GM12891 (cell line): ENCODE measurements around the gene CDH23.

Experiments
- DNase-seq: peaks from one replicate; pipeline ENCODE4 v3.0.0; 2011; ENCODE audit warnings: low spot score; ENCODE audit not compliant: insufficient read length
- FAIRE-seq: peaks from 2 replicates; lab custom pipeline; 2011; peaks lifted over from hg19 to GRCh38; lab: Jason Lieb, UNC
- PAX5 ChIP-seq: IDR thresholded peaks from 2 replicates; pipeline ENCODE4 v1.6.1; 2011; ENCODE audit warnings: low read length, moderate library complexity, mild to moderate bottlenecking; ENCODE audit not compliant: insufficient read depth, severe bottlenecking
- POLR2A ChIP-seq: IDR thresholded peaks from 2 replicates; pipeline ENCODE4 v1.6.1; 2011; ENCODE audit warnings: low read depth, low read length, control low read depth
- POLR2AphosphoS5 ChIP-seq: IDR thresholded peaks from 2 replicates; pipeline ENCODE4 v1.6.1; 2011; ENCODE audit warnings: low read depth, low read length, control low read depth
- POU2F2 ChIP-seq: IDR thresholded peaks from 2 replicates; pipeline ENCODE4 v1.6.1; 2011; ENCODE audit warnings: low read depth, mild to moderate bottlenecking, control low read depth, low read length, moderate library complexity
- SPI1 ChIP-seq: IDR thresholded peaks from 2 replicates; pipeline ENCODE4 v1.6.1; 2011; ENCODE audit warnings: low read depth, low read length, control low read depth
- TAF1 ChIP-seq: IDR thresholded peaks from 2 replicates; pipeline ENCODE4 v1.6.1; 2011; ENCODE audit warnings: low read depth, low read length, control low read depth

Gene CDH23

DNA sequence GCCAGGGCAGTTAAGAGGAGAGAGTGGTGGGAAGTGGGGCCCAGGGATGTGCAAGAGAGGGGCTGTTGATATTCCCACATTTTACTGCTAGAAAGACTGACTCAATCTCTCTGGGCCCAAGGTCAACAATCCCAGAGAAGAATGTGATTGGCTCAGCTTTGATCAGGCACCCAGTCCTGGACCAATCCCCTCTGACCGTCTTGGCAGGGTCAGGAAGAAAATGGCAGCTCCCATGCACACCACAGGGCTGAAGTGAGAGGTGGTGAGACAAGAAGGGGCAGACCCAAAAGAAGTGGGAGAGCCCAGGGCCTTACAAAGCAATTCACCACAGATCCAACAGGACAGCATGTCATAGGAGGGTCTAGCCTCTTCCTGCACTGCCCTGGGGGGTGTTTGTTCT lies 326.1 kb downstream of the CDH23 start:
- no peak for FAIRE-seq
- TF ChIP-seq PAX5 (no peak), POU2F2 (no peak), POLR2AphosphoS5 (no peak), SPI1 (no peak), TAF1 (no peak), POLR2A (no peak)

DNA sequence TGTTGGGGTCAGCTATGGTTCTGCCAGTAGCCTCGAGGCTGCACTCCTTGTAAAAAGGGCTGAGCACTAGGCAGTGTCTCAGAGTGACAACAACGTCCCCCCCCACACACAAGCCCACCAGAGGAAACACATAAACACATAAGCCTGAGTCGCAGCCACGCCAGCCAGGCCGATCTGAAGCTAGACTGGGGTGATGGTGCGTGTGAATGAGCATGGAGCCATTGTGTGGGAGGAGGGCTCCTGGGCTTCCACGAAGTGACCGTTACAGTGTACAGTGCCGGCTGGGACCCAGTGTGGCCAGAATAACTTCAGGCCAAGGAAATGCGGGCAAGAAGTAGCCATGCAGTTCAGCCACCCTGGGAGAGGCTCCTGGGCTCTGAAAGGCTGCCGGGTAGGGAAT lies 326.6 kb downstream of the CDH23 start:
- no peak for DNase-seq
- TF ChIP-seq POLR2A (no peak), TAF1 (no peak), POLR2AphosphoS5 (no peak), POU2F2 (no peak), PAX5 (no peak), SPI1 (no peak)
- FAIRE-seq, result no peak

More for the DNA sequence above, 326.1 kb downstream of the CDH23 start:
- no peak for DNase-seq

DNA sequence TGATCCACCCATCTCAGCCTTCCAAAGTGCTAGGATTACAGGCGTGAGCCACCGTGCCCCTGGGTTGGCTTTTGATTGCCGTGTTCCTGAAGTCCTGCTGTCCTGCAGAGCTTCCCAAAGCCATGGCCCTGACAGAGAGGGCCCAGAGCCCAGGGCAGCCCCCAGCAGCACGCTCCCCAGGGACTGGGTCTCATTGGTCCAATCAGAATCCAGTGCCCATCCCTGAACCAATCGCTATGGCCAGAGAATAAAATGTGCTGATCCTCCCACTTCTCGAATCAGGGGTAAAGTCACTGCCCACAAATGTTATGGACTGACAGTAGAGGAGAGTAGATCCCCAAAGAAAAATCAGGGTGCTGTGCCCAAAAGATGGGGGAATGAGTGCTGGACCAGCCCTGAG lies 327.8 kb downstream of the CDH23 start:
- DNase-seq, result no peak
- no peak for FAIRE-seq
- TF ChIP-seq POLR2AphosphoS5 (no peak), SPI1 (no peak), PAX5 (no peak), POU2F2 (no peak), TAF1 (no peak), POLR2A (no peak)

DNA sequence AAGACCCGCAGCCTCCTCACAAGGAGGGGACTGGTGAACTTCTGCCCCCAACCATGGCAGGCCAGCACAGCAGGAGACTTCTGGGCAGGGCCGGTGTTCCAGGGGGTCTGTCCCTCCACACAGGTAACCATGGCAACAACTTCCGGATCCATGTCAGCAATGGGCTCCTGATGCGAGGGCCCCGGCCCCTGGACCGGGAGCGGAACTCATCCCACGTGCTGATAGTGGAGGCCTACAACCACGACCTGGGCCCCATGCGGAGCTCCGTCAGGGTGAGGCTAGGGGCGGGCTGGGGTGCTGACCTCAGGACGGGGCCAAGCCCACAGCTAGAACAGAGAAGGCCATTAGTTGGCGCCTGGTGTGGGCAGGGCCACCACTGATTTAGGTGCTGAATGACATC lies 328.5 kb downstream of the CDH23 start:
- FAIRE-seq (no peak), DNase-seq (no peak)
- TF ChIP-seq SPI1 (no peak), POLR2AphosphoS5 (no peak), PAX5 (no peak), POU2F2 (no peak), POLR2A (no peak), TAF1 (no peak)

DNA sequence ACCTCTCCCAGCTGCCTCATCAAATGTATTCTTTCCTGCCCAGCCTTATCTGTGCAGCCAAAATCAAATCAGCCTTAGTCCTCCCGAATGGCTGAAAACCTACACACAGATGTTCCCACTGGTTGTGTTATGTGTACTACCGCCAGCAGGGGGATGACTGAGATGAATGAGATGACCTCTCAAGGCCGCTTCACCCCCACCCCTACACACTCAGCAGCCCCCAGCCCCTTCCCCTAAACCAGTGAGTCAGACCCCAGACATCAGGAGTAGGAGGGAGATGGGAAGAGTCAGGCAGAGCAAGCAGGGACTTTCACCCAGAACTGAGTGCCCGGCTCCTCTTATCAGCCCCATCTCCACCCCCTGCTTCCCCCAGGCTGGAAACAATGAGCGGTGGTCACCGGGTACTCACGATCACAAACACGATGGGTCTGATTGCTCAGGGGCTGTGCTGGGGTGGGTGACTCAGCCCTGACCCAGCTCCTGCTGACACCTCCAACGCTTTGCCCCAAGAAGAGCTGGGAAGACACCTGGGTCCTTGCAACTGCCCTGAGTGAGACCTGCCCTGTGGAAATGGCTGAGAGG lies 329.4 kb downstream of the CDH23 start:
- FAIRE-seq (no peak), DNase-seq (no peak)
- TF ChIP-seq POLR2A, result no peak
- TF ChIP-seq POLR2AphosphoS5, result no peak
- no peak for TF ChIP-seq POU2F2
- TF ChIP-seq PAX5, result no peak
- no peak for TF ChIP-seq SPI1
- no peak for TF ChIP-seq TAF1

DNA sequence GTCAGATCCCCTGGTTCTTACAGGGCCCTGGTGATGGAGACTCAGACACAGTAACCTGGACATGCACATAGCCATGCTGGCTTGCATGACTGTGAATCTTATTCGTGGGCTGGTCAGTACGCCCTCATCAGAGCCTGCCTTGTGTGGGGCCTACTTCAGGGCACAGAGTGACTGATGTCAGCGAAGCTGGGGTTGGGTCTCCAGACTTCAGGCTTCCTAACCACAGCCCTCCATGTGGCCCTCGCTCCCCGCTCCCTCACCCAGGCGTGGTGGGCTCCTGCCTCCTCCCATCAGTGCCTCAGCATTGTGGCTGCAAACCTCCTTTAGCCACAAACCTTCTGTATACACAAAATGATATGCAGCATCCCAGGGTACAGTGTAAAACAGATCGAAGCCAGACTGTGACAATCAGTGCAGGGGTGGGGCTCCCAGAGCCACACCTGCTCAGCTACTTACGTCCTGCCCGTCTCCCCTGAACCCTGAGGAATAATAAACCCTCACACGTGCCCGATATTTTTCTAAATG lies 329.9 kb downstream of the CDH23 start:
- FAIRE-seq, result no peak
- no peak for DNase-seq
- TF ChIP-seq PAX5 (no peak), POLR2AphosphoS5 (no peak), POU2F2 (no peak), POLR2A (no peak), SPI1 (no peak), TAF1 (no peak)

DNA sequence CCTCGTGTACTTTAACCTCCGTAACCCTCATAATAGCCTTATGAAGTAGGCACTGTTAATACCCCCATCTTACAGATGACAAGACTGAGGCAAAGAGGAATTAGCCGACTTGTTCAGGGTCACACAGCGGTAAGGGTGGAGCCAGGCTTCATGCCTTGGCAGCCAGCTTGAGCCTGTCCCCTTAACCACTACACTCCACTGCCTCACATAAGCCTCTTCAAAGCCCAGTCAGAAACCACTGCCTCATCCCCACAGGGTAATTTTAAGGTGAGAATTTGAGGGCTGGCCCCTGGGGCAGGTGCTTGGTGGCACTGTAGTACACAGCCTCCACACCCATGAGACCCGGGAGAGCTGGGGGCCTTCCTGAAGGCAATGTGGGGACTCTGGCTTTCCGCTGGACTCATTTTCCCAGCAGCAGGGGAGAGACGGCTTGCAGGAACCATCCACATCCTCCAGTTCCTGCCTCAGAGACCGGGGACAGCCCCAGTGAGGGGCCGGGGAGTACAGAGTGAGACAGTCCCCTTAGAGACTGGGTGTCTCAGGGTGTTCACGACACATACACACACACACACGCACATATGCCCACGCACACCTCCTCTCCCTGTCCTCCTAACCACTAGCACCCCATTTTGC lies 330.5 kb downstream of the CDH23 start:
- FAIRE-seq (no peak), DNase-seq (no peak)
- TF ChIP-seq POLR2A (no peak), TAF1 (no peak), POU2F2 (no peak), PAX5 (no peak), SPI1 (no peak), POLR2AphosphoS5 (no peak)

DNA sequence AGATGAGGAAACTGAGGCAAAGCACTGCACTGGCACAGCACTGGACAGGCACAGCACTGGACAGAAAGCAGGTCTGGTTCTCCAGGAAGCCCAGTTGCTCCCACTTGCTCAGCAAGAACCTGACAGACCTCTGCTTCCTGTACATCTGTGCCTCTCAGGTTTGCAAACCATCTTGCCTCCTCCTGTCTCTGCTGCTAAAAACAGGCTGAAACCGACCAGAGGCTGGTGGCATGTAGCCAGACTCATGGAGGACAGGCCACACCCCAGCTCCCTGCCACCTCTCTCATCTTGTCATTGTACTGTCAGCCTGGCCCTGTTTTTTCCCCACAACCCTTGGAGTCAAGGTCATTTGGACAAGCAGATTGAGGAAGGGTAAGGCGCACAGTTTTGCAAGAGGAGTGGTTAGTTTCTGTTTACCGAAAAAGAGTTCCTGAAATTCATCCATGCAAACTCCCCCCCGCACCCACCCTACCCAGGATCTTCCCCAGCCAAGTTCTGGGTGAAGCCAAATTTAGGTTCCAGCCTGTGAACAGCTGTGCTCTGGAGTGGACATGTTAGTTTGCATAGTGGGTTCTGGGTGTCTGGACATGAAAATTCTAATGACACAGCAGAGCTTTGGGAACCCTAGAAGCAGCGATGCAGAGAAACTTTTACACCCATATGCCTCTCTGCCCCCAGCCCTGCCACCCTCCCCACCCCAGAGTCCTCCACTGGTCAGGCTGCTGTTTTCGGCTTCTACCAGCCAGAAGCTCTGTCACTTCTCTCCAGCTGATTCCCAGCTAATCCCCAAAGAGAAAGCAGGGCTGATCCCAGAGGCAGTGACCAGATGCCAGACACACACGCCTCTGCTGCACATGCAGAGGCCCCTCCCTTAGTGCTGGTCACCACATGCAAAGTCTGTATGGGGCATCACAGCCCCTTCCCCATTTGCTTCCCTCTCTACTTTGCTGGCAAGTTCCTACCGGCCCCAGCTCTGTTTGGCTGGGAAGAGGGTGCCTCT lies 331.3 kb downstream of the CDH23 start:
- TF ChIP-seq POLR2A (no peak), POU2F2 (0 out of 2 replicates have a peak, but pooled peaks have one; percentile 26), TAF1 (peak; percentile 12; the same call in 1 of the 2 replicates), POLR2AphosphoS5 (no peak), SPI1 (no peak)
- FAIRE-seq (peak; percentile 99), DNase-seq (peak; percentile 60)

DNA sequence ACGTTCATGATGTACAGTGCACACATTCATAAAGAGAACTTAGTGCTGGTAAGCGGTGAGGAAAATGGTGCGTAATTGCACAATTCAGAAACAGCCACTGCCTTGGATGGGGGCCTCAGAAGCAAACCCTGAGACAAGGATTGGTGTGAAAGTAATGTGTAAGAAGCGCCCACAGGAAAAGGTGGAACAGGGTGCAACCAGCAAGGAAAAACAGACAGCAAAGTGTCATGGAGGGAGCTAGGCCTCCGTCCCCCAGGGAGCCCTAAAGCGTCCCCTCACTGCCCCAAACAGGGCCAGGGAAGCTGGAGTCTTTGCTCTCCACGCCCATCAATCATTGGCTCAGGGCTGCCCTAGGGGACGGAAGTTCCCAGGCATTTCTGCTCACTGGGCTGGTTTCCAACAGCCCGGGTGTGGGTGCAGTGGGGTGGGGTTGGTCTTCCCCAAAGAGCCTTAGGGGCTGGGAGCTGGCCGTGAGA lies 332.5 kb downstream of the CDH23 start:
- DNase-seq (no peak), FAIRE-seq (peak; percentile 81)
- TF ChIP-seq POLR2A, result no peak
- no peak for TF ChIP-seq POU2F2
- no peak for TF ChIP-seq POLR2AphosphoS5
- TF ChIP-seq PAX5, result no peak
- no peak for TF ChIP-seq TAF1
- no peak for TF ChIP-seq SPI1
